ENCODE results near the gene MIOX. TPM values are rescaled to one million over a fixed set of nuclear protein-coding genes. Genes with fewer than 3 reads are reported as not detected.

MIOX gene
- total RNA-seq, 1 experiment from 2014 or later, result 0.39 TPM

GRCh38 chr22:50530877-50531545, 44.4 kb downstream of the MIOX start:
- Histone ChIP-seq H3K4me2 (ENCODE audit: low read length) (peak overlapping the region; percentile 93), H3K4me3 (replicated peaks in 1 of 2; ENCODE audit: low read depth in 1 of 2, low read length in 2 of 2) (peak overlapping the region; percentile 92 to 96), H2AFZ (ENCODE audit: low read depth, low read length, poor library complexity, severe bottlenecking) (no peak overlapping the region), H3K79me2 (ENCODE audit: insufficient read depth, low read length) (peaks cover 5% of the 10 kb centered on the region; the same call in 1 of the 2 replicates), H4K20me1 (ENCODE audit: insufficient read depth) (no peaks in the 10 kb centered on the region), H3K9ac (ENCODE audit: low read length) (peak overlapping the region; percentile 91), H3K27ac (ENCODE audit: low read depth, low read length) (peak overlapping the region; percentile 100), H3K9me3 (ENCODE audit: control insufficient read depth in 1 of 2, insufficient read depth in 1 of 2, low read depth in 1 of 2, low read length in 2 of 2) (no peaks in the 10 kb centered on the region), H3K36me3 (ENCODE audit: control insufficient read depth in 1 of 2, insufficient read depth in 2 of 2, low read length in 2 of 2) (no peaks in the 10 kb centered on the region), H3K4me1 (ENCODE audit: control insufficient read depth in 1 of 2, insufficient read depth in 2 of 2, low read length in 2 of 2) (peaks cover 11 to 67% of the 10 kb centered on the region in 2 experiments; a peak in 3 of 4 replicates), H3K9me2 (ENCODE audit: insufficient read depth) (no peaks in the 10 kb centered on the region), H3K27me3 (ENCODE audit: insufficient read depth, low read length) (no peaks in the 10 kb centered on the region)
- intact Hi-C loops (cut with micrococcal nuclease), result loop anchor here (5.0 kb wide), 1 partner anchor 91 kb away; no protein-coding TSS in a partner anchor
- RAD21 ChIA-PET (ENCODE audit: low non-redundant PET in 1 of 2, low total read pairs in 2 of 2, uncharacterized antibody in 2 of 2, unreplicated experiment in 2 of 2), result interaction anchor here in 1 of 2 experiments (1.1 kb wide), 1 partner anchor 203 kb away, joined by 3 read pairs; no protein-coding TSS in a partner anchor
- ATAC-seq (peak; percentile 59), DNase-seq (ENCODE audit: low read depth, low spot score) (peak; percentile 76)
- TSS peak; percentile 70 for BruUV-seq (replicated peaks)
- no peak for TF ChIP-seq ZBTB33 (IDR thresholded peaks at IDR 0.05; ENCODE audit: extremely low read depth, insufficient replicate concordance, low read length)
- TF ChIP-seq POLR2A (IDR thresholded peaks at IDR 0.05; ENCODE audit: borderline replicate concordance, extremely low read depth, insufficient read depth, insufficient read length), result peak; percentile 28
- TF ChIP-seq POLR2AphosphoS5 (IDR thresholded peaks at IDR 0.05; ENCODE audit: low read depth, low read length), result peak; percentile 78
- POLR2A ChIA-PET, result no interaction called here
- CTCF ChIA-PET, result no interaction called here

GRCh38 chr22:50531546-50531961, 44.9 kb downstream of the MIOX start:
- no peaks in the 10 kb centered on the region for H3K27me3 ChIP-seq (ENCODE audit: insufficient read depth, low read length)
- no peaks in the 10 kb centered on the region for H3K9me3 ChIP-seq (ENCODE audit: control insufficient read depth in 1 of 2, insufficient read depth in 1 of 2, low read depth in 1 of 2, low read length in 2 of 2)
- H3K79me2 ChIP-seq (ENCODE audit: insufficient read depth, low read length), result peaks cover 5% of the 10 kb centered on the region; the same call in 1 of the 2 replicates
- no peaks in the 10 kb centered on the region for H3K9me2 ChIP-seq (ENCODE audit: insufficient read depth)
- no peak overlapping the region for H2AFZ ChIP-seq (ENCODE audit: low read depth, low read length, poor library complexity, severe bottlenecking)
- ChIA-PET POLR2A (no interaction called here), CTCF (no interaction called here), RAD21 (ENCODE audit: low non-redundant PET in 1 of 2, low total read pairs in 2 of 2, uncharacterized antibody in 2 of 2, unreplicated experiment in 2 of 2) (interaction anchor here (0.8 to 1.1 kb wide), 2 partner anchors 89 to 204 kb away, joined by 3 to 4 read pairs; no protein-coding TSS in a partner anchor)
- H3K27ac ChIP-seq (ENCODE audit: low read depth, low read length), result peak overlapping the region; percentile 100
- peaks cover 11 to 61% of the 10 kb centered on the region in 2 experiments; a peak in 3 of 4 replicates for H3K4me1 ChIP-seq (ENCODE audit: control insufficient read depth in 1 of 2, insufficient read depth in 2 of 2, low read length in 2 of 2)
- no peak for DNase-seq (ENCODE audit: low read depth, low spot score)
- intact Hi-C loops (cut with micrococcal nuclease), result loop anchor here (5.0 kb wide), 1 partner anchor 91 kb away; no protein-coding TSS in a partner anchor
- H3K36me3 ChIP-seq (ENCODE audit: control insufficient read depth in 1 of 2, insufficient read depth in 2 of 2, low read length in 2 of 2), result no peaks in the 10 kb centered on the region
- H3K4me2 ChIP-seq (ENCODE audit: low read length), result peak overlapping the region; percentile 93
- no peaks in the 10 kb centered on the region for H4K20me1 ChIP-seq (ENCODE audit: insufficient read depth)
- ATAC-seq, result peak; percentile 40
- H3K4me3 ChIP-seq (replicated peaks in 1 of 2; ENCODE audit: low read depth in 1 of 2, low read length in 2 of 2), result peak overlapping the region; percentile 92 to 96
- TF ChIP-seq REST (IDR thresholded peaks at IDR 0.05; ENCODE audit: low read depth) (no peak), POLR2AphosphoS5 (IDR thresholded peaks at IDR 0.05; ENCODE audit: low read depth, low read length) (peak; percentile 68), YY1 (IDR thresholded peaks at IDR 0.05; ENCODE audit: extremely low read depth, insufficient replicate concordance, low read depth, low read length) (peak; percentile 21), SIN3A (IDR thresholded peaks at IDR 0.05; ENCODE audit: low read depth) (no peak)
- no TSS peak for BruUV-seq (replicated peaks)
- H3K9ac ChIP-seq (ENCODE audit: low read length), result peak overlapping the region; percentile 91
